Transverse colon (tissue), 4 donors: ENCODE results near the gene TBL3.

ENCODE experiments used
- EP300 ChIP-seq: sonication (generic); formaldehyde crosslinking; IDR thresholded peaks from one replicate; pipeline ENCODE4 v1.6.1; 2017; ENCODE audit warnings: antibody characterized with exemption, low read depth
- POLR2A ChIP-seq: fragments of 450-650 bp; IDR thresholded peaks from one replicate; pipeline ENCODE4 v1.6.1; 2016; ENCODE audit warnings: antibody characterized with exemption, mild to moderate bottlenecking, moderate library complexity
- POLR2AphosphoS5 ChIP-seq, 3 donors: sonication (generic); formaldehyde crosslinking; IDR thresholded peaks; one replicate each; pipeline ENCODE4 v1.6.1; 2016; ENCODE audit warnings: antibody characterized with exemption in 3 of 3
- TF ChIP-seq, protein P1 (sequence below), 5 experiments: fragments of 200-600 bp in 3 of 5; fragments of 450-650 bp in 2 of 5; sonication (generic) in 3 of 5; IDR thresholded peaks; 1 replicate in 2 of 5; 2 replicates in 3 of 5; pipeline ENCODE4 v1.5.1; 2016 to 2017; ENCODE audit warnings: antibody characterized with exemption in 5 of 5, inconsistent platforms in 3 of 5, mild to moderate bottlenecking in 2 of 5, moderate library complexity in 1 of 5

DNA sequence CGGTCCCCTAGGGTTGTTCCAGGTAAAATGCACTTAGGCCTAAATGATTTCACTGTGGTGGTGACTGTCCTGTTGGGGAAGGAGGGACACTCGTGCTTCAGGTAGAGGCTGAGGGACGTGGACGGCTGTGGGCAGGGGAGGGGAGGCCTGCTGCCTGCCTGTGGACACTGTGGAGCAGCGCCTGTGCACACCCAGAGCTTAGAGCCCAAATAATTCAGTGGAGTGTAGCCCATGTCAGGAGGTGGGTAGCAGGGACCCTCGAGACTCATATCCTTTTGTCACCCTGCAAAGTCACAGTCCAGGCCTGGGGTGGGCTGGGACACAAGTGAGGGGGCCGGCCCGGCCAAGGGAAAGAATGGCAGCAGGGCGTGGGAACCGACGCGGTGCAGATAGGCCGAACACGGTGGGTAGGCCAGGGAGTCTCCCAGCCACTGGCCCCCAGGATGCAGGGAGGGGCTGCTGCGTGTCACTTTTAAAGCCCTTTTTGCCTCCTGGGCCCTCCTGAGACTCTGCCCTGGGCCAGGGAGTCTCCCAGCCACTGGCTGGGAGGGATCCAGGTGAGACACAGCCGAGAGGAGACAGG is 54.1 kb downstream of the TBL3 start:
- TF ChIP-seq POLR2A = no peak
- TF ChIP-seq, protein P1, sequence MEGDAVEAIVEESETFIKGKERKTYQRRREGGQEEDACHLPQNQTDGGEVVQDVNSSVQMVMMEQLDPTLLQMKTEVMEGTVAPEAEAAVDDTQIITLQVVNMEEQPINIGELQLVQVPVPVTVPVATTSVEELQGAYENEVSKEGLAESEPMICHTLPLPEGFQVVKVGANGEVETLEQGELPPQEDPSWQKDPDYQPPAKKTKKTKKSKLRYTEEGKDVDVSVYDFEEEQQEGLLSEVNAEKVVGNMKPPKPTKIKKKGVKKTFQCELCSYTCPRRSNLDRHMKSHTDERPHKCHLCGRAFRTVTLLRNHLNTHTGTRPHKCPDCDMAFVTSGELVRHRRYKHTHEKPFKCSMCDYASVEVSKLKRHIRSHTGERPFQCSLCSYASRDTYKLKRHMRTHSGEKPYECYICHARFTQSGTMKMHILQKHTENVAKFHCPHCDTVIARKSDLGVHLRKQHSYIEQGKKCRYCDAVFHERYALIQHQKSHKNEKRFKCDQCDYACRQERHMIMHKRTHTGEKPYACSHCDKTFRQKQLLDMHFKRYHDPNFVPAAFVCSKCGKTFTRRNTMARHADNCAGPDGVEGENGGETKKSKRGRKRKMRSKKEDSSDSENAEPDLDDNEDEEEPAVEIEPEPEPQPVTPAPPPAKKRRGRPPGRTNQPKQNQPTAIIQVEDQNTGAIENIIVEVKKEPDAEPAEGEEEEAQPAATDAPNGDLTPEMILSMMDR (IDR thresholded peaks at IDR 0.05) = no peak
- no peak for TF ChIP-seq EP300
- TF ChIP-seq POLR2AphosphoS5 (IDR thresholded peaks at IDR 0.05) = no peak
